Lung (tissue), 12 donors: ENCODE results near the gene ADCY6. TPM values are rescaled to one million over a fixed set of nuclear protein-coding genes. Genes with fewer than 3 reads are reported as not detected.

Experiments used
- ATAC-seq: fragments of 200-7000 bp; cut with Tn5 transposase; one replicate; pipeline ENCODE4 v1.9.1; 2020; ENCODE audit warnings: moderate number of reproducible peaks; ENCODE audit not compliant: insufficient read depth, low FRiP score
- DNase-seq, 3 donors: peaks; one replicate each; pipeline ENCODE4 v3.0.0-alpha.2; 2013 to 2017
- H3K27ac ChIP-seq, 2 donors: one replicate each; pipeline ENCODE4 v1.5.1; 2013; ENCODE audit warnings: mild to moderate bottlenecking in 2 of 2, moderate library complexity in 2 of 2, control low read depth in 1 of 2, inconsistent platforms in 1 of 2, low read depth in 1 of 2, low read length in 1 of 2
- H3K27me3 ChIP-seq, 3 donors: one replicate each; pipeline ENCODE4 v1.5.1; 2013; ENCODE audit warnings: low read length in 2 of 3; ENCODE audit not compliant: control insufficient read depth in 3 of 3, insufficient read depth in 3 of 3
- H3K36me3 ChIP-seq, 4 donors: one replicate each; pipeline ENCODE4 v1.5.1; 2013; ENCODE audit warnings: low read length in 4 of 4, mild to moderate bottlenecking in 1 of 4, moderate library complexity in 1 of 4; ENCODE audit not compliant: control insufficient read depth in 4 of 4, insufficient read depth in 4 of 4
- H3K4me1 ChIP-seq, 5 donors: one replicate each; pipeline ENCODE4 v1.5.1; 2013; ENCODE audit warnings: low read length in 5 of 5, mild to moderate bottlenecking in 2 of 5, moderate library complexity in 1 of 5; ENCODE audit not compliant: control insufficient read depth in 5 of 5, insufficient read depth in 5 of 5
- H3K4me3 ChIP-seq: one replicate; pipeline ENCODE4 v1.5.1; 2013; ENCODE audit warnings: mild to moderate bottlenecking, control low read depth, moderate library complexity
- H3K9ac ChIP-seq, 2 donors: one replicate each; pipeline ENCODE4 v1.5.1; 2013; ENCODE audit warnings: low read length in 2 of 2, control low read depth in 1 of 2; ENCODE audit not compliant: insufficient read depth in 1 of 2
- H3K9me3 ChIP-seq, 4 donors: one replicate each; pipeline ENCODE4 v1.5.1; 2013; ENCODE audit warnings: low read length in 3 of 4, mild to moderate bottlenecking in 1 of 4, moderate library complexity in 1 of 4; ENCODE audit not compliant: control insufficient read depth in 4 of 4, insufficient read depth in 3 of 4
- CTCF ChIP-seq: IDR thresholded peaks from 2 replicates; pipeline ENCODE4 v1.5.1; 2012; ENCODE audit warnings: mild to moderate bottlenecking; ENCODE audit errors: control extremely low read depth, extremely low read depth
- WGBS, 2 donors: extraction: QIAGEN DNeasy Blood & Tissue Kit; methylation state at CpG; one replicate each; pipeline ENCODE4 v1.1.7; 2013; 5-methylcytosine and 5-hydroxymethylcytosine counted together
- polyA plus RNA-seq, 2 donors: library from polyadenylated mRNA; stranded (reverse); fragments of 200-250 nt; gene quantifications; one replicate each; pipeline ENCODE4 v1.2.1, GENCODE V29; 2013
- total RNA-seq, 2 donors: library from RNA; depleted of rRNA in 1 of 2; stranded (reverse); fragments of >200 nt in 1 of 2; gene quantifications; one replicate each; pipeline ENCODE4 v1.2.1, GENCODE V29; 2014 to 2021
- donor health status: control.
- donor health status: control.
- donor health status: Bipolar disorder and iron deficiency.
- donor health status: healthy.
- donor health status: DM: yes; HTN: yes; CAD: no.

ADCY6 gene
- total and polyA plus RNA-seq, 4 donors = 14.4 to 37.0 (median 26.2) TPM

GRCh38 chr12:48795550-48796455 is 6.9 kb upstream of the ADCY6 start:
- Histone ChIP-seq H3K27me3 (no peaks in the 10 kb centered on the region), H3K4me3 (no peak overlapping the region), H3K4me1 (no peaks in the 10 kb centered on the region), H3K9ac (no peak overlapping the region), H3K36me3 (no peaks in the 10 kb centered on the region), H3K9me3 (no peaks in the 10 kb centered on the region), H3K27ac (no peak overlapping the region)
- peak; percentile 68 to 86 (median 80) for DNase-seq
- TF ChIP-seq CTCF = peak; percentile 99
- 23 to 24% methylated on average over 12 of the region's 12 CpGs for WGBS, 2 donors
- peak; percentile 90 for ATAC-seq

GRCh38 chr12:48794870-48795269 is 6.0 kb upstream of the ADCY6 start:
- TF ChIP-seq CTCF = no peak
- no peak overlapping the region for H3K27ac ChIP-seq
- DNase-seq = no peak
- peaks cover under 1 to 5% (median 3%) of the 10 kb centered on the region in 5 donors for H3K4me1 ChIP-seq
- H3K4me3 ChIP-seq = no peak overlapping the region
- no peaks in the 10 kb centered on the region for H3K9me3 ChIP-seq
- no peaks in the 10 kb centered on the region for H3K36me3 ChIP-seq
- WGBS, 2 donors = 79 to 94% methylated on average over 3 of the region's 3 CpGs
- no peak for ATAC-seq
- H3K9ac ChIP-seq = no peak overlapping the region
- H3K27me3 ChIP-seq = no peaks in the 10 kb centered on the region

- no peak for DNase-seq
- no peak for TF ChIP-seq CTCF
- Histone ChIP-seq H3K9me3 (no peaks in the 10 kb centered on the region), H3K27ac (no peak overlapping the region), H3K4me3 (no peak overlapping the region), H3K4me1 (peaks cover 3 to 6% (median 4%) of the 10 kb centered on the region in 5 donors), H3K27me3 (no peaks in the 10 kb centered on the region), H3K36me3 (no peaks in the 10 kb centered on the region), H3K9ac (no peak overlapping the region)
- ATAC-seq = no peak
- WGBS, 2 donors = 98 to 100% methylated on average over 3 of the region's 3 CpGs
These were observed 4.8 kb upstream of the ADCY6 start for GRCh38 chr12:48793696-48794095.
